ENCODE data around the gene SPIN1.

SPIN1 gene

GRCh38 chr9:88358723-88359122 lies 29.5 kb upstream of the SPIN1 start:
- TF ChIP-seq, protein P1, sequence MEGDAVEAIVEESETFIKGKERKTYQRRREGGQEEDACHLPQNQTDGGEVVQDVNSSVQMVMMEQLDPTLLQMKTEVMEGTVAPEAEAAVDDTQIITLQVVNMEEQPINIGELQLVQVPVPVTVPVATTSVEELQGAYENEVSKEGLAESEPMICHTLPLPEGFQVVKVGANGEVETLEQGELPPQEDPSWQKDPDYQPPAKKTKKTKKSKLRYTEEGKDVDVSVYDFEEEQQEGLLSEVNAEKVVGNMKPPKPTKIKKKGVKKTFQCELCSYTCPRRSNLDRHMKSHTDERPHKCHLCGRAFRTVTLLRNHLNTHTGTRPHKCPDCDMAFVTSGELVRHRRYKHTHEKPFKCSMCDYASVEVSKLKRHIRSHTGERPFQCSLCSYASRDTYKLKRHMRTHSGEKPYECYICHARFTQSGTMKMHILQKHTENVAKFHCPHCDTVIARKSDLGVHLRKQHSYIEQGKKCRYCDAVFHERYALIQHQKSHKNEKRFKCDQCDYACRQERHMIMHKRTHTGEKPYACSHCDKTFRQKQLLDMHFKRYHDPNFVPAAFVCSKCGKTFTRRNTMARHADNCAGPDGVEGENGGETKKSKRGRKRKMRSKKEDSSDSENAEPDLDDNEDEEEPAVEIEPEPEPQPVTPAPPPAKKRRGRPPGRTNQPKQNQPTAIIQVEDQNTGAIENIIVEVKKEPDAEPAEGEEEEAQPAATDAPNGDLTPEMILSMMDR (IDR thresholded peaks at IDR 0.05; ENCODE audit: low read depth, low read length) = no peak
- H3K36me3 ChIP-seq = no peaks in the 10 kb centered on the region
- no peaks in the 10 kb centered on the region for H3K9me3 ChIP-seq (ENCODE audit: severe bottlenecking)
- DNase-seq = no peak
- no peak overlapping the region for H3K27ac ChIP-seq
- H3K27me3 ChIP-seq (ENCODE audit: insufficient read depth, low read depth, severe bottlenecking) = no peaks in the 10 kb centered on the region
- no peak overlapping the region for H3K4me3 ChIP-seq (ENCODE audit: low read depth, low read length)

DNA sequence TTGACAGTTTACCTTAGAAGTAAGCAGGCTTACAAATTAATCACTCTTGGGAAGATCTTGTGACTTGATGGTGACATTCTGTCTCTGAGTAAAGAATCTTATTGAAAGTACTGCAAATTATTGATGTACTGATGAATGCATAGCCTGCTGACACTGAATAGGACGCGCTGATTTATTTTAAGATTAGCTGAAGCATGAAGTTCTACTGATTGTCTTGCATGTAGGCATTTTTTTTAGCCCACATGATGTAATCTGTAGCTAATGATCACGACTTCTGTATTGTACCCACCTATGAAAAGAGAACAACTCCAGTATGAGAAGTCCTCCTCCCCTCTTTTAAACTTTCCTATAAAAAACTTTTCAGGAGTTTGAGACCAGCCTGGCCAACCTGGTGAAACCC lies 28.3 kb upstream of the SPIN1 start:
- TF ChIP-seq, protein P1 (IDR thresholded peaks at IDR 0.05; ENCODE audit: low read depth, low read length) = no peak
- Histone ChIP-seq H3K27me3 (ENCODE audit: insufficient read depth, low read depth, severe bottlenecking) (no peaks in the 10 kb centered on the region), H3K9me3 (ENCODE audit: severe bottlenecking) (no peaks in the 10 kb centered on the region), H3K36me3 (no peaks in the 10 kb centered on the region), H3K4me3 (ENCODE audit: low read depth, low read length) (no peak overlapping the region), H3K27ac (no peak overlapping the region)
- DNase-seq = no peak

DNA sequence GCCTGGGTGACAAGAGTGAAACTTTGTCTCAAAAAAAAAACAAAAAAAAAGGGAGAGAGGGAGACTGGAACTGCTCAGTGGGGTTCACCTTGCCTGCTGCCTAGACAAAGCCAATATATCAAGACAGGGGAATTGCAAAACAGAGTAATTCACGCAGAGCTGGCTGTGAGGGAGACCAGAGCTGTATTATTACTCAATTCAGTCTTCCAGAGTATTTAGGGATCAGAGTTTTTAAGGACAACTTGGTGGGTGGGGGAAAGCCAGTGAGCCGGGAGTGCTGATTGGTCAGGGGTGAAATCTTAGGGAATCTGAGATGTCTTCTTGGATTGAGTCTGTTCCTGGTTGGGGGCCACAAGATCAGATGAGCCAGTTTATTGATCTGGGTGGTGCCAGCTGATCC lies 25.6 kb upstream of the SPIN1 start:
- Histone ChIP-seq H3K27ac (no peak overlapping the region), H3K9me3 (ENCODE audit: severe bottlenecking) (no peaks in the 10 kb centered on the region), H3K4me3 (ENCODE audit: low read depth, low read length) (no peak overlapping the region), H3K27me3 (ENCODE audit: insufficient read depth, low read depth, severe bottlenecking) (no peaks in the 10 kb centered on the region), H3K36me3 (no peaks in the 10 kb centered on the region)
- TF ChIP-seq, protein P1 (IDR thresholded peaks at IDR 0.05; ENCODE audit: low read depth, low read length) = no peak
- DNase-seq = no peak

- H3K9me3 ChIP-seq (ENCODE audit: severe bottlenecking) = peaks cover 3% of the 10 kb centered on the region
- H3K36me3 ChIP-seq = no peaks in the 10 kb centered on the region
- H3K4me3 ChIP-seq (ENCODE audit: low read depth, low read length) = no peak overlapping the region
- H3K27ac ChIP-seq = no peak overlapping the region
- DNase-seq = no peak
- TF ChIP-seq, protein P1 (IDR thresholded peaks at IDR 0.05; ENCODE audit: low read depth, low read length) = no peak
- no peaks in the 10 kb centered on the region for H3K27me3 ChIP-seq (ENCODE audit: insufficient read depth, low read depth, severe bottlenecking)
These were observed 24.6 kb upstream of the SPIN1 start for GRCh38 chr9:88363661-88364060.

DNA sequence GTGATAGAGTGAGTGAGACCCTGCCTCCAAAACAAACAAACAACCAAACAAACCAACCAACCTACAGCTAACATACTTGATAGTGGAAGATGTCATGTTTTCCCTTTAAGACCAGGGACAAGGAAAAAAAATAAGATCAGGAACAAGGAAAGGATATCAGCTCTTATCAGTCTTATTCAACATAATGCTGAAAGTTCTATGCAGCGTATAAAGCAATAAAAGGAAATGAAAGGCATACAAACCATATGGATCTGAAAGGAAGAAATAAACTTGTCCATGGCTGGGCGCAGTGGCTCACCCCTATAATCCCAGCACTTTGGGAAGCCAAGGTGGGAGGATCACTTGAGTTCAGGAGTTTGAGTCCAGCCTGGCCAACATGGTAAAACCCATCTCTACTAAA lies 23.5 kb upstream of the SPIN1 start:
- TF ChIP-seq, protein P1 (IDR thresholded peaks at IDR 0.05; ENCODE audit: low read depth, low read length) = no peak
- no peaks in the 10 kb centered on the region for H3K36me3 ChIP-seq
- no peak for DNase-seq

DNA sequence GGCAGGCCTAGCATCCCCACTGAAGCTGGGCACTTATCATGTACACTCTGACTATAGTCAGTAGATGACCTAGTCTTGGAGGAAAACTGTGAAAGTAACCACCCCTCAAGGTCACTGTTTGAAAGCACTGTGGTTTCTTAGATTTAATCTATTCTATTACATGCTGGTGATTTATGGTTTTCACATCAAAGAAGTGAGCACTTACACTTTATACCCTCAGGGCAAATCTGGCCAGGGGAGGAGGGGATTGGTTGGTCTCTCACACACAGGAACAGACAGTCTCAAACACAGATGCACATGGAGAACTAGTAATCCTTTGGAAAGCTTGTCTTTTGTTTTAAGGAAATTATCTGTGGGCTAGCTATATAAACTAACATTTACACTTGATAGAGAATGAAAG lies 17.9 kb upstream of the SPIN1 start:
- no peaks in the 10 kb centered on the region for H3K36me3 ChIP-seq
- H3K27me3 ChIP-seq (ENCODE audit: insufficient read depth, low read depth, severe bottlenecking) = no peaks in the 10 kb centered on the region
- no peak overlapping the region for H3K4me3 ChIP-seq (ENCODE audit: low read depth, low read length)
- TF ChIP-seq, protein P1 (IDR thresholded peaks at IDR 0.05; ENCODE audit: low read depth, low read length) = no peak
- DNase-seq = no peak
- no peak overlapping the region for H3K27ac ChIP-seq
- H3K9me3 ChIP-seq (ENCODE audit: severe bottlenecking) = peaks cover 3% of the 10 kb centered on the region

More for the DNA sequence above, 23.5 kb upstream of the SPIN1 start:
- Histone ChIP-seq H3K4me3 (ENCODE audit: low read depth, low read length) (no peak overlapping the region), H3K9me3 (ENCODE audit: severe bottlenecking) (peaks cover 3% of the 10 kb centered on the region), H3K27ac (no peak overlapping the region), H3K27me3 (ENCODE audit: insufficient read depth, low read depth, severe bottlenecking) (no peaks in the 10 kb centered on the region)
